Measurements from ENCODE around the gene MTCH2. TPM values are rescaled to one million over a fixed set of nuclear protein-coding genes. Genes with fewer than 3 reads are reported as not detected.
A peak's percentile ranks its signal among the peaks of the same experiment; 100 is the strongest.

The MTCH2 gene
- total RNA-seq, 1 experiment from 2014 or later = 160 TPM

DNA sequence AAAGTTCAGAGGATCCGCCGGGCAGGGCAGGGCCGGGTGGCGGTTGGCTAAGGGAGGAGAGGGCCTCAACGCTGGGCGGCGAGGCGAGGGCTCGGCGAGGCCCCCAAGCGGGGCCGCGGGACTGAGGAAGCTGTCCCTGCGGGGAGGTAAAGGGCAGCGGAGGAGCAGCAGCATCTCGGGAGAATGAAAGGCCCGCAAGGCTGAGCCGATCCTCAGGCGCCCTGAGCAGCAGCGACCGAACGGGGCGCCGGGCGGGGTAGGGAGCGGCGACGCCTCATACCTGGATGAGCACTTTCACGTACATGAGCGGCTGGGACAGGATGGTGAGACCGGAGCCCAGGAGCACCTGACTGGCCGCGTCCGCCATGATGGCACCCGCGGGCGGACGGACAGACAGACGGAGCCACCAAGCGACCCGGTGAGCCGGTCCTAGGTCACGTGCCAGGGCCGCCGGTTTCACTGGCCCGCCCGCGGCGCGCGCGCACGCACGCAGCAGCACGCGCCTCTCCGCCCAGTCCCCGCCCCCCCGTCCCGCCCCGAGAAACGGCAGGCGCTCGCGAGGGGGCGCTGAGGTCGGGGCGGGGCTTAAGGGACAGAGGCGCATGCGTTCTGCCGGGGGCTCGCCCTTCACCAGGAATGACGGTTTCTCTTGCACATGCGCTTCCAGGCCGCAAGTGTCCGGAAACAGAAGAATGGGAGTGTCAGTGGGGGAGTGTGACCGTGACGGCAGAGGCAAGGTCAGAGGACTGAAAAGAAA is at the start of gene MTCH2 (continued):
- peak; percentile 38; the same call in 1 of the 2 replicates for TF ChIP-seq NFYB (CRISPR knock-in tag; conservative IDR thresholded peaks at IDR 0.05; ENCODE audit: low read depth)
- TF ChIP-seq HMGA2 (CRISPR knock-in tag; IDR thresholded peaks at IDR 0.05) = no peak
- TF ChIP-seq, protein P1, sequence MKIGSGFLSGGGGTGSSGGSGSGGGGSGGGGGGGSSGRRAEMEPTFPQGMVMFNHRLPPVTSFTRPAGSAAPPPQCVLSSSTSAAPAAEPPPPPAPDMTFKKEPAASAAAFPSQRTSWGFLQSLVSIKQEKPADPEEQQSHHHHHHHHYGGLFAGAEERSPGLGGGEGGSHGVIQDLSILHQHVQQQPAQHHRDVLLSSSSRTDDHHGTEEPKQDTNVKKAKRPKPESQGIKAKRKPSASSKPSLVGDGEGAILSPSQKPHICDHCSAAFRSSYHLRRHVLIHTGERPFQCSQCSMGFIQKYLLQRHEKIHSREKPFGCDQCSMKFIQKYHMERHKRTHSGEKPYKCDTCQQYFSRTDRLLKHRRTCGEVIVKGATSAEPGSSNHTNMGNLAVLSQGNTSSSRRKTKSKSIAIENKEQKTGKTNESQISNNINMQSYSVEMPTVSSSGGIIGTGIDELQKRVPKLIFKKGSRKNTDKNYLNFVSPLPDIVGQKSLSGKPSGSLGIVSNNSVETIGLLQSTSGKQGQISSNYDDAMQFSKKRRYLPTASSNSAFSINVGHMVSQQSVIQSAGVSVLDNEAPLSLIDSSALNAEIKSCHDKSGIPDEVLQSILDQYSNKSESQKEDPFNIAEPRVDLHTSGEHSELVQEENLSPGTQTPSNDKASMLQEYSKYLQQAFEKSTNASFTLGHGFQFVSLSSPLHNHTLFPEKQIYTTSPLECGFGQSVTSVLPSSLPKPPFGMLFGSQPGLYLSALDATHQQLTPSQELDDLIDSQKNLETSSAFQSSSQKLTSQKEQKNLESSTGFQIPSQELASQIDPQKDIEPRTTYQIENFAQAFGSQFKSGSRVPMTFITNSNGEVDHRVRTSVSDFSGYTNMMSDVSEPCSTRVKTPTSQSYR (CRISPR knock-in tag; IDR thresholded peaks at IDR 0.05) = no peak
- peak; percentile 84; the same call in 1 of the 2 replicates for TF ChIP-seq CREM (CRISPR knock-in tag; IDR thresholded peaks at IDR 0.05)
- TF ChIP-seq, protein P2, sequence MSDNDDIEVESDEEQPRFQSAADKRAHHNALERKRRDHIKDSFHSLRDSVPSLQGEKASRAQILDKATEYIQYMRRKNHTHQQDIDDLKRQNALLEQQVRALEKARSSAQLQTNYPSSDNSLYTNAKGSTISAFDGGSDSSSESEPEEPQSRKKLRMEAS (CRISPR knock-in tag; IDR thresholded peaks at IDR 0.05) = peak; percentile 93
- 0 out of 2 replicates have a peak, but pooled peaks have one; percentile 62 for TF ChIP-seq ZNF416 (CRISPR knock-in tag; IDR thresholded peaks at IDR 0.05)
- no peak for TF ChIP-seq ZNF219 (CRISPR knock-in tag; IDR thresholded peaks at IDR 0.05; ENCODE audit: borderline replicate concordance)
- TF ChIP-seq, protein P3, sequence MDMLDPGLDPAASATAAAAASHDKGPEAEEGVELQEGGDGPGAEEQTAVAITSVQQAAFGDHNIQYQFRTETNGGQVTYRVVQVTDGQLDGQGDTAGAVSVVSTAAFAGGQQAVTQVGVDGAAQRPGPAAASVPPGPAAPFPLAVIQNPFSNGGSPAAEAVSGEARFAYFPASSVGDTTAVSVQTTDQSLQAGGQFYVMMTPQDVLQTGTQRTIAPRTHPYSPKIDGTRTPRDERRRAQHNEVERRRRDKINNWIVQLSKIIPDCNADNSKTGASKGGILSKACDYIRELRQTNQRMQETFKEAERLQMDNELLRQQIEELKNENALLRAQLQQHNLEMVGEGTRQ (CRISPR knock-in tag; IDR thresholded peaks at IDR 0.05) = peak; percentile 97
- TF ChIP-seq, protein P4, sequence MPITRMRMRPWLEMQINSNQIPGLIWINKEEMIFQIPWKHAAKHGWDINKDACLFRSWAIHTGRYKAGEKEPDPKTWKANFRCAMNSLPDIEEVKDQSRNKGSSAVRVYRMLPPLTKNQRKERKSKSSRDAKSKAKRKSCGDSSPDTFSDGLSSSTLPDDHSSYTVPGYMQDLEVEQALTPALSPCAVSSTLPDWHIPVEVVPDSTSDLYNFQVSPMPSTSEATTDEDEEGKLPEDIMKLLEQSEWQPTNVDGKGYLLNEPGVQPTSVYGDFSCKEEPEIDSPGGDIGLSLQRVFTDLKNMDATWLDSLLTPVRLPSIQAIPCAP (CRISPR knock-in tag; IDR thresholded peaks at IDR 0.05) = no peak
- TF ChIP-seq TEAD1 (CRISPR knock-in tag; IDR thresholded peaks at IDR 0.05) = peak; percentile 83
- peak; percentile 76; the same call in 1 of the 2 replicates for TF ChIP-seq TCF7 (CRISPR knock-in tag; IDR thresholded peaks at IDR 0.05; ENCODE audit: low read depth)
- TF ChIP-seq ELF4 (CRISPR knock-in tag; IDR thresholded peaks at IDR 0.05; ENCODE audit: low read depth) = 0 out of 2 replicates have a peak, but pooled peaks have one; percentile 50
- no peak for TF ChIP-seq SOX15 (CRISPR knock-in tag; IDR thresholded peaks at IDR 0.05)

DNA sequence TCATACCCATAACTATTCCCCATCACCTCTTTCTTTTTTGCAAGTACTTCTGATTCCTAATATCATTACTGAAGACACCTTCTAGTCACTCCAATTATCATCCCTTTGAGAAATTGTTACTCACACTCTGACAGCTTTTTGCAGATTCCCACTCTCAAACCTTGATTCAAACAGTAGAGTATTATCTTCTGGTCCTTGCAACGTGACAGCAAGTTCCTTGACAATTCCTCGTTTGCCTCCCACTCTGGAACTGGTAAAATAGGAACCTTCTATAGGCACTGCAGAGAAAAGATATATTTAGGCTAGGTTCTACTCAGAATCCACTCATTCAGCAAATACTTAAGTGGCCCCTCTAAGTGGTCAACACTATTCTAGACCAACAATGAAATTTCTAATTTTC is 49.6 kb upstream of the MTCH2 start:
- Mint-ChIP-seq H3K4me3 (no peak overlapping the region), H3K27me3 (ENCODE audit: low read depth) (no peaks in the 10 kb centered on the region), H3K9me3 (peaks cover 4% of the 10 kb centered on the region; the same call in 1 of the 2 replicates), H3K36me3 (no peaks in the 10 kb centered on the region), H3K27ac (no peak overlapping the region), H3K4me1 (no peaks in the 10 kb centered on the region)
- ChIA-PET CTCF (no interaction called here), POLR2A (interaction anchor here (0.7 kb wide), 1 partner anchor 43 kb away, joined by 9 read pairs; no protein-coding TSS in a partner anchor)
- DNase-seq (ENCODE audit: low spot score) = no peak
- ATAC-seq = no peak
- TF ChIP-seq, protein P5, sequence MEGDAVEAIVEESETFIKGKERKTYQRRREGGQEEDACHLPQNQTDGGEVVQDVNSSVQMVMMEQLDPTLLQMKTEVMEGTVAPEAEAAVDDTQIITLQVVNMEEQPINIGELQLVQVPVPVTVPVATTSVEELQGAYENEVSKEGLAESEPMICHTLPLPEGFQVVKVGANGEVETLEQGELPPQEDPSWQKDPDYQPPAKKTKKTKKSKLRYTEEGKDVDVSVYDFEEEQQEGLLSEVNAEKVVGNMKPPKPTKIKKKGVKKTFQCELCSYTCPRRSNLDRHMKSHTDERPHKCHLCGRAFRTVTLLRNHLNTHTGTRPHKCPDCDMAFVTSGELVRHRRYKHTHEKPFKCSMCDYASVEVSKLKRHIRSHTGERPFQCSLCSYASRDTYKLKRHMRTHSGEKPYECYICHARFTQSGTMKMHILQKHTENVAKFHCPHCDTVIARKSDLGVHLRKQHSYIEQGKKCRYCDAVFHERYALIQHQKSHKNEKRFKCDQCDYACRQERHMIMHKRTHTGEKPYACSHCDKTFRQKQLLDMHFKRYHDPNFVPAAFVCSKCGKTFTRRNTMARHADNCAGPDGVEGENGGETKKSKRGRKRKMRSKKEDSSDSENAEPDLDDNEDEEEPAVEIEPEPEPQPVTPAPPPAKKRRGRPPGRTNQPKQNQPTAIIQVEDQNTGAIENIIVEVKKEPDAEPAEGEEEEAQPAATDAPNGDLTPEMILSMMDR (IDR thresholded peaks at IDR 0.05) = no peak
- no peak for TF ChIP-seq JAZF1 (CRISPR knock-in tag; IDR thresholded peaks at IDR 0.05)
- no peak for TF ChIP-seq NFE2L1 (CRISPR knock-in tag; IDR thresholded peaks at IDR 0.05)
- TF ChIP-seq NR1H2 (CRISPR knock-in tag; IDR thresholded peaks at IDR 0.05) = no peak
- TF ChIP-seq, protein P6, sequence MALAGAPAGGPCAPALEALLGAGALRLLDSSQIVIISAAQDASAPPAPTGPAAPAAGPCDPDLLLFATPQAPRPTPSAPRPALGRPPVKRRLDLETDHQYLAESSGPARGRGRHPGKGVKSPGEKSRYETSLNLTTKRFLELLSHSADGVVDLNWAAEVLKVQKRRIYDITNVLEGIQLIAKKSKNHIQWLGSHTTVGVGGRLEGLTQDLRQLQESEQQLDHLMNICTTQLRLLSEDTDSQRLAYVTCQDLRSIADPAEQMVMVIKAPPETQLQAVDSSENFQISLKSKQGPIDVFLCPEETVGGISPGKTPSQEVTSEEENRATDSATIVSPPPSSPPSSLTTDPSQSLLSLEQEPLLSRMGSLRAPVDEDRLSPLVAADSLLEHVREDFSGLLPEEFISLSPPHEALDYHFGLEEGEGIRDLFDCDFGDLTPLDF (CRISPR knock-in tag; IDR thresholded peaks at IDR 0.05) = no peak
- TF ChIP-seq GRHL2 (CRISPR knock-in tag; IDR thresholded peaks at IDR 0.05; ENCODE audit: insufficient replicate concordance, severe bottlenecking) = no peak
- TF ChIP-seq SMAD3 (CRISPR knock-in tag; IDR thresholded peaks at IDR 0.05; ENCODE audit: borderline replicate concordance) = no peak
- TF ChIP-seq FOXK1 (CRISPR knock-in tag; IDR thresholded peaks at IDR 0.05) = no peak
- TF ChIP-seq JUN (CRISPR knock-in tag; IDR thresholded peaks at IDR 0.05) = no peak
- TF ChIP-seq TP53 (CRISPR knock-in tag; IDR thresholded peaks at IDR 0.05) = no peak
- TF ChIP-seq ZNF219 (CRISPR knock-in tag; IDR thresholded peaks at IDR 0.05; ENCODE audit: borderline replicate concordance) = no peak
- TF ChIP-seq ETV6 (CRISPR knock-in tag; IDR thresholded peaks at IDR 0.05) = no peak
- no peak for TF ChIP-seq FOXP1 (CRISPR knock-in tag; IDR thresholded peaks at IDR 0.05; ENCODE audit: borderline replicate concordance)
- TF ChIP-seq, protein P7, sequence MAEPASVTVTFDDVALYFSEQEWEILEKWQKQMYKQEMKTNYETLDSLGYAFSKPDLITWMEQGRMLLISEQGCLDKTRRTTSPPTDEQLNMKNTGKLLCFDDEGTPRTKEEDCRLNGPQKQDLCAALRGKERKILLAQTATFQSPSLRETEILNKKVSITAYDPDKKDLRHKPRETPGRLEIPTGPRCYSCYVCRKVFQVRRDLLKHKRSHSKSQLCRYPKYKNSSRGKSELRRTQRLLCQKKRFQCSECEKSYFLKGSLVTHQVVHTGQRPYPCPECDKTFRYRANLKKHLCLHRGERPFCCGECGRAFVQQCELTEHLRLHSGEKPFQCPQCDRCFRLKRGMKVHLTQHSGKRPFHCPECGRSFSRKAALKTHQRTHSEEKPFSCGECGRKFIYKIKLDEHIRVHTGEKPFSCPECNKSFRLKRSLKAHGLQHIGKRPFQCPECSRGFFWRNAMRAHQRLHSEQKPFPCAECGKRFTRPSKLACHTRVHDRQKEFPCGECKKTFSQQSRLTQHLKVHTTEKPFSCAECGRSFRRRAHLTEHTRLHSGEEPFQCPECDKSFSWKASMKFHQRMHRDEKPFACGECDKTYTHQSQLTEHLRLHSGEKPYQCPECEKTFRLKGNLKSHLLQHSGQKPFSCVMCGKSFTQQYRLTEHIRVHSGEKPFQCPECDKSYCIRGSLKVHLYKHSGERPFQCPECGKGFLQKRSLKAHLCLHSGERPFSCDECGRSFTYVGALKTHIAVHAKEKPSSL (CRISPR knock-in tag; conservative IDR thresholded peaks at IDR 0.05) = no peak
- no peak for TF ChIP-seq EMX1 (CRISPR knock-in tag; IDR thresholded peaks at IDR 0.05)
- no peak for TF ChIP-seq FOXJ3 (CRISPR knock-in tag; IDR thresholded peaks at IDR 0.05; ENCODE audit: borderline replicate concordance)

Data from WTC11 (cell line).